ENCODE results near the gene ARFIP2.

The ARFIP2 gene

GRCh38 chr11:6473451-6474412 lies 7.4 kb downstream of the ARFIP2 start, which contains the start of gene TRIM3:
Gene TRIM3, minus strand, starts transcription at chr11:6473941. Its CDS starts 8,246 bp downstream, at chr11:6465695.
- Histone ChIP-seq H3K4me1 (ENCODE audit: control insufficient read depth, insufficient read depth, low read depth, low read length) (peaks cover 11% of the 10 kb centered on the region), H2BK15ac (ENCODE audit: low read depth, poor library complexity, severe bottlenecking) (peak within 1 kb of the TSS; percentile 6), H4K91ac (ENCODE audit: low read length) (peak within 1 kb of the TSS; percentile 70), H3K9me3 (ENCODE audit: control insufficient read depth, low read length) (no peaks in the 10 kb centered on the region), H2AFZ (ENCODE audit: low read depth, low read length) (peak within 1 kb of the TSS; percentile 76), H3K79me1 (replicated peaks; ENCODE audit: low read length, poor library complexity, severe bottlenecking) (peaks cover 26% of the 10 kb centered on the region), H3K9ac (ENCODE audit: low read length) (peak within 1 kb of the TSS; percentile 96), H3K4me3 (ENCODE audit: insufficient read depth in 1 of 2, low read depth in 1 of 2, low read length in 2 of 2) (peak within 1 kb of the TSS; percentile 76 to 89), H3K14ac (ENCODE audit: low read length in 2 of 2) (peak within 1 kb of the TSS in 1 of 2 experiments; percentile 95), H3K27me3 (ENCODE audit: control insufficient read depth in 1 of 2, insufficient read depth in 1 of 2, low read length in 2 of 2) (no peaks in the 10 kb centered on the region), H2BK120ac (ENCODE audit: low read depth, low read length) (no peak within 1 kb of the TSS), H4K8ac (ENCODE audit: low read length) (peak within 1 kb of the TSS; percentile 53), H2AK5ac (ENCODE audit: low read length, severe bottlenecking) (no peak within 1 kb of the TSS), H2BK5ac (ENCODE audit: low read depth, low read length, poor library complexity, severe bottlenecking) (no peak within 1 kb of the TSS), H3K27ac (ENCODE audit: low read length, poor library complexity, severe bottlenecking) (peak within 1 kb of the TSS; percentile 92), H3K4me2 (ENCODE audit: low read length, poor library complexity, severe bottlenecking) (peak within 1 kb of the TSS; percentile 90), H2BK12ac (ENCODE audit: low read length in 2 of 2) (peak within 1 kb of the TSS in 1 of 2 experiments; percentile 55), H3K18ac (ENCODE audit: low read depth in 1 of 2, low read length in 2 of 2) (peak within 1 kb of the TSS; percentile 56 to 86), H3K4ac (ENCODE audit: low read depth in 1 of 2, low read length in 2 of 2) (peak within 1 kb of the TSS; percentile 43 to 92), H3K36me3 (ENCODE audit: control insufficient read depth in 1 of 2, insufficient read depth in 2 of 2, low read depth in 1 of 2, low read length in 2 of 2) (peaks cover 30 to 31% of the 10 kb centered on the region in 2 experiments), H3K23ac (ENCODE audit: low read length in 2 of 2) (peak within 1 kb of the TSS in 1 of 2 experiments; percentile 92)
- DNase-seq: peak; percentile 90
- under 1% methylated on average over 51 of the region's 87 CpGs for WGBS

GRCh38 chr11:6472934-6473333 lies 8.2 kb downstream of the ARFIP2 start:
- Histone ChIP-seq H3K27me3 (ENCODE audit: control insufficient read depth in 1 of 2, insufficient read depth in 1 of 2, low read length in 2 of 2) (no peaks in the 10 kb centered on the region), H3K27ac (ENCODE audit: low read length, poor library complexity, severe bottlenecking) (no peak overlapping the region), H3K4me1 (ENCODE audit: control insufficient read depth, insufficient read depth, low read depth, low read length) (peaks cover 11% of the 10 kb centered on the region), H2BK12ac (ENCODE audit: low read length in 2 of 2) (no peak overlapping the region), H2AK5ac (ENCODE audit: low read length, severe bottlenecking) (no peak overlapping the region), H2AFZ (ENCODE audit: low read depth, low read length) (no peak overlapping the region), H3K9ac (ENCODE audit: low read length) (peak overlapping the region; percentile 65), H3K9me3 (ENCODE audit: control insufficient read depth, low read length) (no peaks in the 10 kb centered on the region), H2BK5ac (ENCODE audit: low read depth, low read length, poor library complexity, severe bottlenecking) (no peak overlapping the region), H4K8ac (ENCODE audit: low read length) (no peak overlapping the region), H2BK15ac (ENCODE audit: low read depth, poor library complexity, severe bottlenecking) (no peak overlapping the region), H3K4me3 (ENCODE audit: insufficient read depth in 1 of 2, low read depth in 1 of 2, low read length in 2 of 2) (peak overlapping the region in 1 of 2 experiments; percentile 89), H3K4ac (ENCODE audit: low read depth in 1 of 2, low read length in 2 of 2) (no peak overlapping the region), H3K36me3 (ENCODE audit: control insufficient read depth in 1 of 2, insufficient read depth in 2 of 2, low read depth in 1 of 2, low read length in 2 of 2) (peaks cover 22 to 31% of the 10 kb centered on the region in 2 experiments), H3K79me1 (replicated peaks; ENCODE audit: low read length, poor library complexity, severe bottlenecking) (peaks cover 26% of the 10 kb centered on the region), H3K4me2 (ENCODE audit: low read length, poor library complexity, severe bottlenecking) (peak overlapping the region; percentile 35), H4K91ac (ENCODE audit: low read length) (no peak overlapping the region), H3K14ac (ENCODE audit: low read length in 2 of 2) (no peak overlapping the region), H2BK120ac (ENCODE audit: low read depth, low read length) (no peak overlapping the region), H3K18ac (ENCODE audit: low read depth in 1 of 2, low read length in 2 of 2) (no peak overlapping the region), H3K23ac (ENCODE audit: low read length in 2 of 2) (no peak overlapping the region)
- 27% methylated on average over 1 of the region's 1 CpG for WGBS
- no peak for DNase-seq

GRCh38 chr11:6469599-6469998 lies 11.5 kb downstream of the ARFIP2 start:
- no peaks in the 10 kb centered on the region for H3K9me3 ChIP-seq (ENCODE audit: control insufficient read depth, low read length)
- peaks cover 9 to 32% of the 10 kb centered on the region in 2 experiments for H3K36me3 ChIP-seq (ENCODE audit: control insufficient read depth in 1 of 2, insufficient read depth in 2 of 2, low read depth in 1 of 2, low read length in 2 of 2)
- H3K27me3 ChIP-seq (ENCODE audit: control insufficient read depth in 1 of 2, insufficient read depth in 1 of 2, low read length in 2 of 2): no peaks in the 10 kb centered on the region
- no peak overlapping the region for H4K91ac ChIP-seq (ENCODE audit: low read length)
- H3K4me3 ChIP-seq (ENCODE audit: insufficient read depth in 1 of 2, low read depth in 1 of 2, low read length in 2 of 2): no peak overlapping the region
- no peak overlapping the region for H3K4me2 ChIP-seq (ENCODE audit: low read length, poor library complexity, severe bottlenecking)
- peak overlapping the region; percentile 4 for H4K8ac ChIP-seq (ENCODE audit: low read length)
- H2BK120ac ChIP-seq (ENCODE audit: low read depth, low read length): no peak overlapping the region
- H3K9ac ChIP-seq (ENCODE audit: low read length): no peak overlapping the region
- H2BK5ac ChIP-seq (ENCODE audit: low read depth, low read length, poor library complexity, severe bottlenecking): no peak overlapping the region
- no peak for DNase-seq
- H3K4ac ChIP-seq (ENCODE audit: low read depth in 1 of 2, low read length in 2 of 2): no peak overlapping the region
- no peak overlapping the region for H3K23ac ChIP-seq (ENCODE audit: low read length in 2 of 2)
- peaks cover 30% of the 10 kb centered on the region for H3K79me1 ChIP-seq (replicated peaks; ENCODE audit: low read length, poor library complexity, severe bottlenecking)
- 97% methylated on average over 1 of the region's 1 CpG for WGBS
- no peak overlapping the region for H2BK15ac ChIP-seq (ENCODE audit: low read depth, poor library complexity, severe bottlenecking)
- H3K4me1 ChIP-seq (ENCODE audit: control insufficient read depth, insufficient read depth, low read depth, low read length): peaks cover 9% of the 10 kb centered on the region
- no peak overlapping the region for H2AK5ac ChIP-seq (ENCODE audit: low read length, severe bottlenecking)
- no peak overlapping the region for H3K18ac ChIP-seq (ENCODE audit: low read depth in 1 of 2, low read length in 2 of 2)
- no peak overlapping the region for H2BK12ac ChIP-seq (ENCODE audit: low read length in 2 of 2)
- H3K14ac ChIP-seq (ENCODE audit: low read length in 2 of 2): no peak overlapping the region
- no peak overlapping the region for H2AFZ ChIP-seq (ENCODE audit: low read depth, low read length)
- no peak overlapping the region for H3K27ac ChIP-seq (ENCODE audit: low read length, poor library complexity, severe bottlenecking)
